OCI-LY7 (cell line): ENCODE measurements around the gene CARD14. TPM values are rescaled to one million over a fixed set of nuclear protein-coding genes. Genes with fewer than 3 reads are reported as not detected.

Experiments
- BruUV-seq: library from RNA; stranded (reverse); fragments of 400-500 nt; replicated peaks from 2 replicates; lab custom pipeline; 2021; lab: Mats Ljungman, UMichigan
- CTCF ChIA-PET: fragments of 300-600 bp; sonication (Branson Sonifier 250); formaldehyde crosslinking; loops from one replicate; lab custom pipeline; 2022; ENCODE audit warnings: antibody characterized with exemption; ENCODE audit not compliant: unreplicated experiment; lab: Charles Lee
- POLR2A ChIA-PET: fragments of 300-600 bp; sonication (Branson Sonifier 250); formaldehyde crosslinking; loops from one replicate; lab custom pipeline; 2022; ENCODE audit warnings: antibody characterized with exemption; lab: Charles Lee
- DNase-seq: peaks from one replicate; pipeline ENCODE4 v3.0.0-alpha.2; 2015; ENCODE audit warnings: low spot score
- H2AFZ ChIP-seq: fragments of 200-600 bp; sonication (generic), shearing (Covaris generic); 2 replicates; pipeline ENCODE4 v1.6.1; 2014; ENCODE audit warnings: mild to moderate bottlenecking, antibody characterized with exemption, low read length, moderate library complexity
- H3K27ac ChIP-seq: fragments of 200-600 bp; sonication (generic); 2 replicates; pipeline ENCODE4 v1.5.1; 2014; ENCODE audit warnings: mixed run types, low read depth, mild to moderate bottlenecking, moderate library complexity, low read length, inconsistent platforms; ENCODE audit not compliant: poor library complexity, severe bottlenecking
- H3K36me3 ChIP-seq: fragments of 200-600 bp; sonication (generic); 2 replicates; pipeline ENCODE4 v1.6.1; 2014; ENCODE audit warnings: mild to moderate bottlenecking, antibody characterized with exemption, low read length, moderate library complexity, mixed read lengths; ENCODE audit not compliant: insufficient read depth
- H3K4me1 ChIP-seq: fragments of 200-600 bp; sonication (generic); 2 replicates; pipeline ENCODE4 v1.5.1; 2014; ENCODE audit warnings: mild to moderate bottlenecking, low read length; ENCODE audit not compliant: insufficient read depth, poor library complexity, severe bottlenecking
- H3K4me2 ChIP-seq: fragments of 200-600 bp; sonication (generic); 2 replicates; pipeline ENCODE4 v1.6.1; 2014; ENCODE audit warnings: mild to moderate bottlenecking, low read length
- H3K4me3 ChIP-seq: fragments of 200-600 bp; sonication (generic); 2 replicates; pipeline ENCODE4 v1.5.1; 2014; ENCODE audit warnings: mild to moderate bottlenecking, low read depth, low read length; ENCODE audit not compliant: poor library complexity, severe bottlenecking
- H3K79me2 ChIP-seq: fragments of 200-600 bp; sonication (generic); 2 replicates; pipeline ENCODE4 v1.6.1; 2016; ENCODE audit warnings: low read depth, mild to moderate bottlenecking, low read length, moderate library complexity, mixed read lengths; ENCODE audit not compliant: insufficient read depth
- H3K9me2 ChIP-seq: fragments of 200-600 bp; sonication (generic); 2 replicates; pipeline ENCODE4 v1.6.1; 2016; ENCODE audit warnings: mild to moderate bottlenecking, low read length, mixed read lengths; ENCODE audit not compliant: insufficient read depth
- H3K9me3 ChIP-seq: fragments of 200-600 bp; sonication (generic); 2 replicates; pipeline ENCODE4 v1.6.1; 2014; ENCODE audit warnings: mild to moderate bottlenecking, mixed run types, low read length, mixed read lengths
- H4K20me1 ChIP-seq: fragments of 200-600 bp; sonication (generic); 2 replicates; pipeline ENCODE4 v1.6.1; 2014; ENCODE audit warnings: mild to moderate bottlenecking, antibody characterized with exemption, low read length, moderate library complexity, mixed read lengths; ENCODE audit not compliant: insufficient read depth
- EZH2phosphoT487 ChIP-seq: fragments of 200-600 bp; sonication (generic); IDR thresholded peaks from 2 replicates; pipeline ENCODE4 v1.6.1; 2018; ENCODE audit warnings: low read depth, borderline replicate concordance, mild to moderate bottlenecking, mixed run types, antibody characterized with exemption, low read length, moderate library complexity, mixed read lengths
- intact Hi-C: fragments of 100-400 bp; cut with micrococcal nuclease; formaldehyde crosslinking; loops from one replicate; pipeline ENCODE4 v1.10.0; 2022; ENCODE audit not compliant: unreplicated experiment
- total RNA-seq, 2 experiments: library from RNA; depleted of rRNA in 1 of 2; stranded (reverse); fragments of >200 nt in 1 of 2; shearing (Covaris generic) in 1 of 2; gene quantifications; 2 replicates each; pipeline ENCODE4 v1.2.3, GENCODE V29; 2014 to 2022
- TF ChIP-seq, protein P1 (sequence below): fragments of 200-600 bp; sonication (generic); conservative IDR thresholded peaks from 2 replicates; pipeline ENCODE4 v1.5.1; 2014; ENCODE audit warnings: mild to moderate bottlenecking, antibody characterized with exemption, low read length, moderate library complexity, mixed read lengths

CARD14 gene
- total RNA-seq, 2 experiments from 2014 or later, result not detected

DNA sequence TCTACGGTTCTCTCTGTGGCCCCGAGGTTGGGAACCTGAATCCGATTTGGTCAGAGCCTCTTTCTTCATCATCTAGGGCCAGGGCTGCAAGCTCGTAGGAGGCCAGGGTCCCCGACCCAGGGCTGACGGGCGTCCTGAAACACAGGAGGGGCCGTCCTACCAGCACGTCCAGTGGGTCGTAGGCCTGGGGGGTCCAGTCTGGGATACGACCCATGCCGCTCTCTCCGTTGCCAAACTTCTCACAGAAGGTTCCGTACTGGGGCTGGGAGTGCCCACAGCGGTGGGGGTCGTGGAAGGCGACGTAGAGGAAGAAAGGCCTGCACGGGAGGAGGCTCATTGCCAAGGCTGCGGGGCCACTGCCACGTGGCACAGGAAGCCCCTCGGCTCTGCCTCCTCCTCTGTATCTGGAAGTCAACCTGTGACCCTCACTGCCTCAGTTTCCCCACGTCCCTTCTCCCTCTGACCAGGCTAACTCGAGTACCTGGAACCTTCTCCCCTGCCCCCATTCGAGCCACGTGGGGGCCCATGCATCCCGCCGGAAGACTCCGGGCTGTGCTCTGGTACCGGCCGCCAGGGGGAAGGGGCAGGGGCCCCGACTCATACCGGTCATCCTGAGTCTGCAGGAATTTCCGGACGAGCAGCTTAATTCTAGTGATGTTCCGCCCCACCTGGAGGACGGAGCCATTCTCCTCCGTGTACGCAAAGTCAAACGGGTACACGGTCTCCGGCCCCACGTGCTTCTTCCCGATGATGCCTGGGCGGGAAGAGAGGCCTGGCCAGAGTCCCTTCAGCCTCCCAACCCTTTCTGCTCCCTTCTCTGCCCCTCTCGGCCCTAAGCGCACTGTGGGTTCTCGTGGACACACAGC lies 44.4 kb downstream of the CARD14 start:
- no peak for DNase-seq
- Histone ChIP-seq H3K4me1 (peaks cover 4% of the 10 kb centered on the region), H3K27ac (no peak overlapping the region), H3K79me2 (no peaks in the 10 kb centered on the region), H3K9me2 (no peaks in the 10 kb centered on the region), H3K4me3 (no peak overlapping the region), H3K36me3 (peaks cover 11% of the 10 kb centered on the region), H3K4me2 (no peak overlapping the region), H4K20me1 (no peaks in the 10 kb centered on the region), H2AFZ (no peak overlapping the region), H3K9me3 (no peaks in the 10 kb centered on the region)
- POLR2A ChIA-PET, result no interaction called here
- BruUV-seq, result no TSS peak
- intact Hi-C loops, result no loop called here
- CTCF ChIA-PET, result no interaction called here
- TF ChIP-seq EZH2phosphoT487, result no peak
- TF ChIP-seq, protein P1, sequence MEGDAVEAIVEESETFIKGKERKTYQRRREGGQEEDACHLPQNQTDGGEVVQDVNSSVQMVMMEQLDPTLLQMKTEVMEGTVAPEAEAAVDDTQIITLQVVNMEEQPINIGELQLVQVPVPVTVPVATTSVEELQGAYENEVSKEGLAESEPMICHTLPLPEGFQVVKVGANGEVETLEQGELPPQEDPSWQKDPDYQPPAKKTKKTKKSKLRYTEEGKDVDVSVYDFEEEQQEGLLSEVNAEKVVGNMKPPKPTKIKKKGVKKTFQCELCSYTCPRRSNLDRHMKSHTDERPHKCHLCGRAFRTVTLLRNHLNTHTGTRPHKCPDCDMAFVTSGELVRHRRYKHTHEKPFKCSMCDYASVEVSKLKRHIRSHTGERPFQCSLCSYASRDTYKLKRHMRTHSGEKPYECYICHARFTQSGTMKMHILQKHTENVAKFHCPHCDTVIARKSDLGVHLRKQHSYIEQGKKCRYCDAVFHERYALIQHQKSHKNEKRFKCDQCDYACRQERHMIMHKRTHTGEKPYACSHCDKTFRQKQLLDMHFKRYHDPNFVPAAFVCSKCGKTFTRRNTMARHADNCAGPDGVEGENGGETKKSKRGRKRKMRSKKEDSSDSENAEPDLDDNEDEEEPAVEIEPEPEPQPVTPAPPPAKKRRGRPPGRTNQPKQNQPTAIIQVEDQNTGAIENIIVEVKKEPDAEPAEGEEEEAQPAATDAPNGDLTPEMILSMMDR, result no peak

DNA sequence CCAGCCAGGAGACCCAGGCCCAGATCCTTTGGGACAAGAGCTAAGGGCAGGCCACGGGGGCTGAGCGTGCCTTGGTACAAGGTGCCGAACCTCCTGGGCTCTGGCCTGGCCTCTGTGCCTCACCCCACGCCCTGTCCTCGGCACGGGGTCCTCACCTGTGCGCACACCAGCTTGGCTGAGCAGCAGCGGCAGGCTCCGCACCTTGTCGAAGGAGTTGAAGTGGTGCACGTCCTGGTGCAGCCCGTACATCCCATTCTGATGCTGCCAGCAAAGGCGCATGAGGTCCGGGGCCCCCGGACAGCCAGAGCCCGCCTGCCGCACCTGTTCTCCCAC lies 45.0 kb downstream of the CARD14 start:
- no peak overlapping the region for H3K4me3 ChIP-seq
- H3K4me2 ChIP-seq, result no peak overlapping the region
- H3K9me2 ChIP-seq, result no peaks in the 10 kb centered on the region
- TF ChIP-seq, protein P1, result no peak
- TF ChIP-seq EZH2phosphoT487, result no peak
- H3K9me3 ChIP-seq, result no peaks in the 10 kb centered on the region
- H3K4me1 ChIP-seq, result peaks cover 10% of the 10 kb centered on the region
- no peaks in the 10 kb centered on the region for H3K79me2 ChIP-seq
- H3K36me3 ChIP-seq, result peaks cover 11% of the 10 kb centered on the region
- no peak for DNase-seq
- CTCF ChIA-PET, result no interaction called here
- BruUV-seq, result no TSS peak
- H3K27ac ChIP-seq, result no peak overlapping the region
- POLR2A ChIA-PET, result no interaction called here
- intact Hi-C loops, result no loop called here
- no peak overlapping the region for H2AFZ ChIP-seq
- no peaks in the 10 kb centered on the region for H4K20me1 ChIP-seq
